T-cell (primary cell): ENCODE data around the gene POLD1. TPM values are rescaled to one million over a fixed set of nuclear protein-coding genes. Genes with fewer than 3 reads are reported as not detected.

Experiments used
- ATAC-seq, 4 experiments: fragments of 200-7000 bp in 3 of 4; fragments of 150-1000 bp in 1 of 4; cut with Tn5 transposase; replicated peaks in 1 of 4; 1 replicate in 3 of 4; 2 replicates in 1 of 4; pipeline ENCODE4 v1.10.0; 2021; ENCODE audit warnings: moderate library complexity in 3 of 4, mild to moderate bottlenecking in 2 of 4, moderate number of reproducible peaks in 1 of 4
- CTCF ChIA-PET, 2 donors: fragments of 300-600 bp; sonication (Branson Sonifier 250); formaldehyde crosslinking; loops; one replicate each; lab custom pipeline; 2022; ENCODE audit warnings: antibody characterized with exemption in 2 of 2; lab: Charles Lee
- POLR2A ChIA-PET, 2 donors: fragments of 300-600 bp; sonication (Branson Sonifier 250); formaldehyde crosslinking; loops; one replicate each; lab custom pipeline; 2022; ENCODE audit warnings: antibody characterized with exemption in 2 of 2; lab: Charles Lee
- DNase-seq, 35 experiments: peaks; one replicate each; pipeline versions ENCODE4 v3.0.0 to v3.0.0-alpha.2; 2013 to 2023
- H3K27ac ChIP-seq: one replicate; pipeline ENCODE4 v1.5.1; 2013; ENCODE audit warnings: low read length
- H3K27me3 ChIP-seq, 2 experiments: replicated peaks in 1 of 2; 1 replicate in 1 of 2; 2 replicates in 1 of 2; pipeline versions ENCODE4 v1.6.1 to v1.7.0; 2013; ENCODE audit warnings: low read length in 1 of 2, mixed read lengths in 1 of 2; ENCODE audit not compliant: control insufficient read depth in 2 of 2, insufficient read depth in 2 of 2; ENCODE audit errors: extremely low read depth in 1 of 2
- H3K36me3 ChIP-seq, 2 donors: 1 replicate in 1 of 2; 2 replicates in 1 of 2; pipeline versions ENCODE4 v1.6.1 to v1.7.0; 2013; ENCODE audit warnings: low read length in 1 of 2; ENCODE audit not compliant: control insufficient read depth in 2 of 2, insufficient read depth in 1 of 2; ENCODE audit errors: extremely low read depth in 1 of 2
- H3K4me1 ChIP-seq, 2 experiments: 1 replicate in 1 of 2; 2 replicates in 1 of 2; pipeline versions ENCODE4 v1.6.1 to v1.7.0; 2013; ENCODE audit warnings: low read length in 2 of 2, mixed read lengths in 1 of 2; ENCODE audit not compliant: insufficient read depth in 2 of 2, control insufficient read depth in 1 of 2; ENCODE audit errors: extremely low read depth in 1 of 2
- H3K4me3 ChIP-seq, 2 donors: 1 replicate in 1 of 2; 2 replicates in 1 of 2; pipeline versions ENCODE4 v1.5.1 to v1.7.0; 2013; ENCODE audit warnings: mild to moderate bottlenecking in 2 of 2, low read length in 1 of 2, moderate library complexity in 1 of 2; ENCODE audit not compliant: control insufficient read depth in 1 of 2; ENCODE audit errors: extremely low read depth in 1 of 2
- H3K9me3 ChIP-seq: 2 replicates; pipeline ENCODE4 v1.7.0; 2013
- H3K27ac Mint-ChIP-seq, 2 donors: one replicate each; pipeline ENCODE4 v1.8.0; 2020 to 2021; ENCODE audit warnings: mild to moderate bottlenecking in 2 of 2, mixed read lengths in 2 of 2
- H3K27me3 Mint-ChIP-seq, 2 donors: one replicate each; pipeline ENCODE4 v1.8.0; 2021 to 2022; ENCODE audit warnings: mixed read lengths in 2 of 2
- H3K36me3 Mint-ChIP-seq: one replicate; pipeline ENCODE4 v1.8.0; 2021; ENCODE audit warnings: mixed read lengths
- H3K4me1 Mint-ChIP-seq, 3 donors: one replicate each; pipeline ENCODE4 v1.8.0; 2020 to 2022; ENCODE audit warnings: mixed read lengths in 3 of 3, mild to moderate bottlenecking in 1 of 3
- H3K4me3 Mint-ChIP-seq, 3 donors: one replicate each; pipeline ENCODE4 v1.8.0; 2020 to 2022; ENCODE audit warnings: mild to moderate bottlenecking in 3 of 3, mixed read lengths in 3 of 3, moderate library complexity in 3 of 3
- H3K9me3 Mint-ChIP-seq, 3 donors: one replicate each; pipeline ENCODE4 v1.8.0; 2020 to 2022; ENCODE audit warnings: mixed read lengths in 3 of 3
- WGBS: methylation state at CpG from one replicate; pipeline ENCODE4 v1.1.5; 2013; ENCODE audit warnings: missing lambda C conversion rate; ENCODE audit not compliant: insufficient coverage; 5-methylcytosine and 5-hydroxymethylcytosine counted together
- total RNA-seq, 35 experiments: library from RNA in 6 of 35; stranded (reverse) in 6 of 35; fragments of 120-200 nt in 1 of 35; gene quantifications; one replicate each; pipeline versions ENCODE4 v1.2.1 to v1.2.4 and lab custom pipeline; 2013 to 2026

Gene POLD1
- total RNA-seq, 5 donors from 2014 or later (not counting 1 experiment from before 2014, with no cell fraction given) = 32.9 to 67.1 (median 54.0) TPM

DNA sequence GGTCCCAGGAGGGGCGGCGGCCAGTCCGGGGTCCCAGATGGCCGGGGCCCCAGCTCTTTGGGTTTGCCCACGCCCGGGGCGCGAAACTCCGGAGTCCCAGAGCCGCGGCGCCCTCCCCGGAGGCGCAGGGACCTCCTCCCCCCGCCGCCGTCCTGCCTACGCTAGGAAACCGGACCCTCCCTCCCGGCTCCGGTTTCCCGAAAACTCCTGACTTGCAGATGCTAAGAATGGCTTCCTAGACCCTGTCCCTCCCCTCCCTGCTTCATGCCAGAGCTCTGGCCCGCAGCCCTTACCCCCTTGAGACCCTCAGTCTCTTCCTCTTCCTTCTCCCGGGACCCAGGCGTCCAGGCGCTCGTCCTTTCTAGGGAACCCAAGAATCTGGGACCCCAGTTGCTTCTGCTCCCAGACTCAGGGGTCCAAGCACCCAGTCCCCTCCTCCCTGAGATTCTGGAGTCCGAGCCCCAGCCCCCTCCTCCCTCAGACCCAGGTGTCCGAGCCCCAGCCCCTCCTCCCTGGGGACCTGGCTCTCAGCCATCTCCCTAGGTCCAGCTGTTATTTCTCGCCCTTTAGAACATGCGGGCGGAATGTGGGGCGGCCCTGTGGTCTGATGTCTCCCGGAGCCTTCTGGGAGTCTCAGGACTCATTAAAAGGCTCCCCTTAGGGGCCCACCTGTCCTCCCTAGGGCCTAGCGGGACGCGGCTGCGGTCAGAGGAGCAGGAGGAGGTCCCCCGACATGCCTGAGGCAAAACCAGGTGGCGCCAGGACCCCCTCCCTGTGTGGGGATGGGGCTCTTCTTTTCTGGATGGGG is 48.3 kb downstream of the POLD1 start, which contains the start of gene MYBPC2:
TSS of gene MYBPC2 (plus strand) at position 672 of the 808 bp plus-strand sequence. CDS start at position 734, 62 bp downstream.
- peak within 1 kb of the TSS; percentile 79 to 87 (median 85) for H3K4me3 Mint-ChIP-seq
- no peaks in the 10 kb centered on the region for H3K36me3 Mint-ChIP-seq
- ChIA-PET POLR2A (no interaction called here), CTCF (interaction anchor here in 1 of 2 donors (0.5 kb wide), 1 partner anchor 68 kb away, joined by 4 read pairs; no protein-coding TSS in a partner anchor)
- H3K27ac ChIP-seq = peak within 1 kb of the TSS; percentile 30
- no peaks in the 10 kb centered on the region for H3K9me3 Mint-ChIP-seq
- peaks cover 10 to 15% of the 10 kb centered on the region in 2 donors for H3K27me3 Mint-ChIP-seq
- H3K27me3 ChIP-seq = peaks cover 0 to 63% of the 10 kb centered on the region in 2 experiments
- ATAC-seq (peak in 2 of 4 experiments; percentile 3 to 7), DNase-seq (peak in 2 of 35 experiments; percentile 12 to 25)
- H3K4me1 ChIP-seq = peaks cover 0 to 28% of the 10 kb centered on the region in 2 experiments
- H3K9me3 ChIP-seq = no peaks in the 10 kb centered on the region
- 3% methylated on average over 35 of the region's 40 CpGs for WGBS
- H3K27ac Mint-ChIP-seq = peak within 1 kb of the TSS; percentile 43 to 68
- H3K4me3 ChIP-seq = peak within 1 kb of the TSS; percentile 62 to 67
- H3K4me1 Mint-ChIP-seq = peaks cover 10 to 27% (median 15%) of the 10 kb centered on the region in 3 donors
- no peaks in the 10 kb centered on the region for H3K36me3 ChIP-seq

DNA sequence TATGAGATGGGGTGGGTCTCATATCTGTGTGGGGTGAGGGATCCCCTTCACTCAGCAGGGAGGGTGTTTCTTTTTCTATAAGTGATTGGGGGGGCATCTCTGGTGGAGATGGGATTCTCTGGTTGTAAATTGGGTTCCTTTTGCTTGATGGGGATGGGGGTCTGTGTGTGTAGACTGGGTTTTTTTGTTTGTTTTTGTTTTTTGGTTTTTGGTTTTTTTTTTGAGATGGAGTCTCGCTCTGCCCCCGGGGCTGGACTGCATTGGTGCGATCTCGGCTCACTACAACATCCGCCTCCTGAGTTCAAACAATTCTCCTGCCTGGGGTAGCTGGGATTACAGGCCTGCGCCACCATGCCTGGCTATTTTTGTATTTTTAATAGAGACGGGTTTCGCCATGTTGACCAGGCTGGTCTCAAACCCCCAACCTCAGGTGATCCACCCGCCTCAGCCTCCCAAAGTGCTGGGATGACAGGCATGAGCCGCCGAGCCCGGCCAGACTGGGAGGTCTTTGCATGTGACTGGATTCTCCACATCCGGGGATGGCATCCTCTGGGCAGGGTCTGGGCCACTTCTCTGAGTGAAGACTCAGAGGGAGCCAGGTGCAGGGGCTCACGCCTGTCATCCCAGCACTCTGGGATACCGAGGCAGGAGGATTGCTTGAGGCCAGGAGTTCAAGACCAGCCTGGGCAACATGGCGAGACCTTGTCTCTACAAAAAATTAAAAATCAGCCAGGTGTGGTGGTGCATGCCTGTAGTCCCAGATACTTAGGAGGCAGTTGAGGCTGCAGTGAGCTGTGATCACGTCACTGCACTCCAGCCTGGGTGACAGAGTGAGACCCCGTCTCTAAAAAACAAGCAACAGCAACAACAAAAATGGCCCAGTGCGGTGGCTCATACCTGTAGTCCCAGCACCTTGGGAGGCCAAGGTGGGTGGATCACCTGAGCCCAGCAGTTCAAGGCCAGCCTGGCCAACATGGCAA is 49.3 kb downstream of the POLD1 start:
- H3K4me1 ChIP-seq = peaks cover 0 to 18% of the 10 kb centered on the region in 2 experiments
- ChIA-PET CTCF (no interaction called here), POLR2A (no interaction called here)
- H3K36me3 Mint-ChIP-seq = no peaks in the 10 kb centered on the region
- no peak overlapping the region for H3K4me3 ChIP-seq
- WGBS = 88% methylated on average over 16 of the region's 19 CpGs
- H3K27me3 Mint-ChIP-seq = peaks cover 10 to 19% of the 10 kb centered on the region in 2 donors
- DNase-seq = no peak
- no peaks in the 10 kb centered on the region for H3K9me3 Mint-ChIP-seq
- H3K9me3 ChIP-seq = no peaks in the 10 kb centered on the region
- ATAC-seq = no peak
- peaks cover 10 to 22% (median 15%) of the 10 kb centered on the region in 3 donors for H3K4me1 Mint-ChIP-seq
- H3K27ac Mint-ChIP-seq = no peak overlapping the region
- H3K27ac ChIP-seq = no peak overlapping the region
- H3K27me3 ChIP-seq = peaks cover 0 to 52% of the 10 kb centered on the region in 2 experiments
- peak overlapping the region; percentile 52 to 79 (median 70) for H3K4me3 Mint-ChIP-seq
- H3K36me3 ChIP-seq = no peaks in the 10 kb centered on the region

DNA sequence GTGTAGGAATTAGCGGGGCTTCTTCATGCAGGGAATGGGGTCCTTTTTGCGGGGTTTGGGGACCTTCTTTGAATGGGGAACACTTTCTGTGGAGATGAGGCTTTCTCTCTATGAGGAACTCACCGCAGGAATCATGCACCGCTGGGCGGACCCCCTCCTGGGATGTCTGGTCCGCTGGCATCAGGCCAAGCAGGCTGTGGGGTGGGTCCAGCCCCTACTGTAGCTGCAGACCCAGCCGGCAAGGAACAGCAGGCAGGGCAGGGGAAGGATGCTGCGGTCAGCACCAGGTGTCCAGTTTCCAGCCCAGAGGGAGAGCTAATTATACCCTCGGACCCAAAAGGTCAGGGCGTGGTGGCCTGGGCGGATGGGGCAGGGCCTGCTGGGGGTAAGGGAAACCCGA is 50.4 kb downstream of the POLD1 start:
- Histone ChIP-seq H3K27me3 (peaks cover 0 to 45% of the 10 kb centered on the region in 2 experiments), H3K27ac (no peak overlapping the region), H3K36me3 (no peaks in the 10 kb centered on the region), H3K4me1 (peaks cover 0 to 18% of the 10 kb centered on the region in 2 experiments), H3K4me3 (no peak overlapping the region), H3K9me3 (no peaks in the 10 kb centered on the region)
- H3K9me3 Mint-ChIP-seq = no peaks in the 10 kb centered on the region
- no peak overlapping the region for H3K27ac Mint-ChIP-seq
- DNase-seq (no peak), ATAC-seq (no peak)
- ChIA-PET CTCF (no interaction called here), POLR2A (no interaction called here)
- no peaks in the 10 kb centered on the region for H3K36me3 Mint-ChIP-seq
- peaks cover 8 to 19% (median 15%) of the 10 kb centered on the region in 3 donors for H3K4me1 Mint-ChIP-seq
- 66% methylated on average over 8 of the region's 12 CpGs for WGBS
- peak overlapping the region in 1 of 3 donors; percentile 28 for H3K4me3 Mint-ChIP-seq
- peaks cover 10 to 20% of the 10 kb centered on the region in 2 donors for H3K27me3 Mint-ChIP-seq

DNA sequence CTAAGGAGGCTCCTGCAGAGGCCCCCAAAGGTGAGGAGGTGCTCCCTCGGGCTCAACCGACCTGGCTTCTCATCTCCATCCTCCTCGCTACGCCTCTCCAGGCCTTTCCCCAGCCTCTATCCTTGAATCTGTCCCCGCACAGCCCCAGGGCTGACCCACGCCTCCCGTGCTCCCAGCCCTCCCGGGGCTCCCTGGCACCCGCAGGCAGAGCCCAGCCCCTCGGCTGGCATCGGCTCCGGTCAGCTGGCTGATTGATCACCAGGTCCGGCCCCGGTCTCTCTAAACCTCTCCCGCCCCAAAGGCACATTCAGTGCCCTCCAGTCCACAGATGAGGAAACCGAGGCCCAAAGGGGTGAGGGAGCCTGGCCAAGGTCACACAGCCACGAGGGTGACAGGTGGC is 51.1 kb downstream of the POLD1 start:
- peaks cover 14 to 23% of the 10 kb centered on the region in 2 donors for H3K27me3 Mint-ChIP-seq
- ChIA-PET CTCF (no interaction called here), POLR2A (no interaction called here)
- WGBS = 92% methylated on average over 12 of the region's 17 CpGs
- DNase-seq (no peak), ATAC-seq (no peak)
- Histone ChIP-seq H3K36me3 (no peaks in the 10 kb centered on the region), H3K27me3 (peaks cover 0 to 39% of the 10 kb centered on the region in 2 experiments), H3K9me3 (no peaks in the 10 kb centered on the region), H3K4me3 (no peak overlapping the region), H3K27ac (no peak overlapping the region), H3K4me1 (peaks cover 0 to 18% of the 10 kb centered on the region in 2 experiments)
- H3K4me3 Mint-ChIP-seq = no peak overlapping the region
- H3K4me1 Mint-ChIP-seq = peaks cover 8 to 19% (median 15%) of the 10 kb centered on the region in 3 donors
- H3K27ac Mint-ChIP-seq = no peak overlapping the region
- no peaks in the 10 kb centered on the region for H3K36me3 Mint-ChIP-seq
- H3K9me3 Mint-ChIP-seq = no peaks in the 10 kb centered on the region

DNA sequence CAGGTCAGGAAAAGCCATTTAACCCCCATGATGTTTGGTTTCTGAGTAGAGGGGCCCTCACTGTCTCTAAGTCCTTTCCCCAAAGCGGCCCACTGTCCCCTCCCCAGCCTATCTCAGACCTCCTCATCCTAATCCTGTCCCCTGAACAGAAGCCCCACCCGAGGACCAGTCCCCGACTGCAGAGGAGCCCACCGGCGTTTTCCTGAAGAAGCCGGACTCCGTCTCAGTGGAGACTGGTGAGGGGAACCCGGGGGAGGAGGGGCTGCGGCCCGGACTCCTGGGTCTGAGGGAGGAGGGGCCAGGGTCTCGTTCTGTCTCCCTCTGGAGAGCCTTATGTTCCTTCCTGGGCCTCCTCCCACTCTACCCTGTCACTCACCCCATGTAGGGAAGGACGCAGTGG is 51.5 kb downstream of the POLD1 start:
- no peak for ATAC-seq
- H3K27me3 Mint-ChIP-seq = peaks cover 14 to 23% of the 10 kb centered on the region in 2 donors
- H3K4me1 ChIP-seq = peaks cover 0 to 18% of the 10 kb centered on the region in 2 experiments
- no peak overlapping the region for H3K4me3 Mint-ChIP-seq
- WGBS = no CpG with 5 or more reads among the region's 12 CpGs
- H3K36me3 Mint-ChIP-seq = no peaks in the 10 kb centered on the region
- no peak overlapping the region for H3K27ac ChIP-seq
- CTCF ChIA-PET = no interaction called here
- H3K4me1 Mint-ChIP-seq = peaks cover 8 to 18% (median 11%) of the 10 kb centered on the region in 3 donors
- H3K27ac Mint-ChIP-seq = no peak overlapping the region
- no peaks in the 10 kb centered on the region for H3K9me3 ChIP-seq
- H3K27me3 ChIP-seq = peaks cover 0 to 35% of the 10 kb centered on the region in 2 experiments
- H3K4me3 ChIP-seq = no peak overlapping the region
- H3K9me3 Mint-ChIP-seq = no peaks in the 10 kb centered on the region
- H3K36me3 ChIP-seq = no peaks in the 10 kb centered on the region
- POLR2A ChIA-PET = no interaction called here
- no peak for DNase-seq
